GM15510 (cell line): Measurements from ENCODE around the gene FBF1.
A peak's percentile ranks its signal among the peaks of the same experiment; 100 is the strongest.

Experiments
- POLR2A ChIP-seq: IDR thresholded peaks from 3 replicates; pipeline ENCODE4 v1.6.1; 2011; ENCODE audit warnings: borderline replicate concordance; ENCODE audit not compliant: insufficient read length; ENCODE audit errors: extremely low read depth

Gene FBF1

GRCh38 chr17:75940727-75941441 is at the start of gene FBF1:
FBF1 (minus strand) TSS chr17:75941042; CDS start chr17:75938149, 2,893 bp downstream.
- TF ChIP-seq POLR2A: peak; percentile 84

- no peak for TF ChIP-seq POLR2A
Observed at GRCh38 chr17:75987041-75987440, 46.2 kb upstream of the FBF1 start.

DNA sequence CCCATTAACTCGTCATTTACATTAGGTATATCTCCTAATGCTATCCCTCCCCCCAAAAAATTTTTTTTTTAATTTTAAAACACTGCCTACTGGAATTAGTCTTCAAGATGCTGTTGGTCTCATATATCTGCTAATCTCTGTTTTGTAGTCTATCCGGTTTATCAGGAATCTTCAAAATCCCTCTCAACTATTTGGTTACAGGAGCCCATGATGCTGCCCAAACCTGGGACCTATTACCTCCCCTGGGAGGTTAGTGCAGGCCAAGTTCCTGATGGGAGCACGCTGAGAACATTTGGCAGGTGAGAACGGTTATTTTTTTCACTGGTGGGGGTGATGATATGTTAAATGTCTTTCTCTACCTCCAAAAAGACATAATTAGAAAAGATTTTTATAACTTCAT is 45.1 kb upstream of the FBF1 start:
- no peak for TF ChIP-seq POLR2A

- TF ChIP-seq POLR2A: no peak
Observed at GRCh38 chr17:75983501-75984181, 42.8 kb upstream of the FBF1 start.

- no peak for TF ChIP-seq POLR2A
Observed at GRCh38 chr17:75981019-75981615, 40.3 kb upstream of the FBF1 start.

DNA sequence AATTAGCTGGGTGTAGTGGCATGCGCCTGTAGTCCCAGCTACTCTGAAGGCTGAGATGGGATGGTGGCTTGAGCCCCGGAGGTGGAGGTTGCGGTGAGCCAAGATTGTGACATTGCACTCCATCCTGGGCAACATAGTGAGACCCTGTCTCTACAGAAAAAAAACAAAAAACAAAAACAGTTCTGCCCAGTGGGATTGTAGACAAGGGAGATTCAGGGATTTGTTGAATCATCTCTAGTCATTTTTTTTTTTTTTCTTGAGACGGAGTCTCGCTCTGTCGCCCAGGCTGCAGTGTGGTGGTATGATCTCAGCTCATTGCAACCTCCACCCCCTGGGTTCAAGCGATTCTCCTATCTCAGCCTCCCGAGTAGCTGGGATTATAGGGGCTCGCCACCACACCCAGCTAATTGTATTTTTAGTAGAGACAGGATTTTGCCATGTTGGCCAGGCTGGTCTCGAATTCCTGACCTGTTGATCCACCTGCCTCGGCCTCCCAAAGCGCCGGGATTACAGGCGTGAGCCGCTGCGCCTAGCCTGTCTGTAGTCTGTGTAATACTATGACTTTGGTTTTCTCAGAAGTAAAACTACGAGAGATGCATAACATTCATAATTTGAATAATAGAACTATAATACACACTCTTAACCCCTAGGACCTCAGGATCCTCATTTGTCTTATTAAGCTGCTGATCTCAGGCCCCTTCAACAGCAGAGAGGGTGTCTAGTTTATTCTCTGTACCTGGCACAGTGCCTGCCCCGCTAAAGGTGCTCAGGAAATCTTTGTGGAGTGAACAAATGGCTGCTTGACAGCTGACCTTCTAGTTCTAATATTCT is 39.6 kb upstream of the FBF1 start:
- TF ChIP-seq POLR2A: no peak

DNA sequence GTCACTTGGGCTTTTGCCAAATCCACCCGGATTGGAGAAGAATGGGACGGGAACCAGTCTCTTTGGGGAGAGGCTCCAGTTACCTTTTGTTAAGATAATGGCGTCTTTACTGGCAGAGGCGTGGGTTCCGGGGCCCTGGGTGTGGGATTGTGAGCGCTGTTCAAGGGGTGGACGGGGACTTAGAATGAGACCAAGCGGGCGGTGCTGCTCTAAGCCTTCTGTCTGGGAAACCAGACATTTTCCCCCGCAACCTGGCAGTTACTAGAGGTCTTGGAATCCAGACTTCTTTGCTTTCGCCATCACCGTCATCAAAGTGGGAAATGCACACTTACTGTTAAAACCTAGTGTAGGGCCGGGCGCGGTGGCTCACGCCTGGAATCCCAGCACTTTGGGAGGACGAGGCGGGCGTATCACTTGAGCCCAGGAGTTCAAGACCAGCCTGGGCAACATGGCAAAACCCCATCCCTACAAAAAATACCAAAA is 38.9 kb upstream of the FBF1 start:
- no peak for TF ChIP-seq POLR2A

GRCh38 chr17:75978938-75979704 is 38.3 kb upstream of the FBF1 start, which contains the start of the genes ACOX1 and TEN1:
ACOX1 (minus strand) TSS chr17:75979166; CDS start chr17:75979073, 93 bp downstream.
TEN1 (plus strand) TSS chr17:75979240; CDS start chr17:75986193, 6,953 bp downstream.
- peak; percentile 96 for TF ChIP-seq POLR2A

DNA sequence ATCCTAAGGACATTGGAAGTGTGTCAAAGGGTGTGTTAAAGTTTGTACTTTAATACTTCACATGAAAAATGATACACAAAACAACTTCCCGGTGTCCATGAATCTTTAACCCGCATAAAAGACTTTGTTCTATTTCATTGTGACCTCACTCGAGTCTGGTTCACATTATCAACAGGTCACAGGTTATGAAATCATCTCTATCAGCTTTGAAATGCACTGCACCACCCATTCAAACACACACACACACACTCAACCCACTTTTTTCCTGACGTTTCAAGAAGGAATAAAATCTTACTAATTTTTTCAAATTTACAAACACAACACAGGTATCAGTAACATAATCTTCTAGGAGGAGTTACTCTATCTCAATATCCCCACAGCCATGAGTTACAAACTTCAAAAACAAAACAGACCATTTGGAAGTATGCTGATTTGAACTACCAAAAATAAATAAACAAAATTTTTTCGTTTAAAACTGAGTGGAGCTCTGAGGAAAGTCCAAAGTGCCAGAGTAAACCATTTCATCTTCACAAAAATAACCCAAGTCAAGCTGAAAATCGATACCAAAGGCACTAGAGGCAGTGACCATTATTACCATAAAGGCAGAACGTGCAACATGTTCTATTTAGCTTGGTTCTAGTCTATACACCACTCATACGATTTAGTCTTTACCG is 35.5 kb upstream of the FBF1 start:
- no peak for TF ChIP-seq POLR2A

DNA sequence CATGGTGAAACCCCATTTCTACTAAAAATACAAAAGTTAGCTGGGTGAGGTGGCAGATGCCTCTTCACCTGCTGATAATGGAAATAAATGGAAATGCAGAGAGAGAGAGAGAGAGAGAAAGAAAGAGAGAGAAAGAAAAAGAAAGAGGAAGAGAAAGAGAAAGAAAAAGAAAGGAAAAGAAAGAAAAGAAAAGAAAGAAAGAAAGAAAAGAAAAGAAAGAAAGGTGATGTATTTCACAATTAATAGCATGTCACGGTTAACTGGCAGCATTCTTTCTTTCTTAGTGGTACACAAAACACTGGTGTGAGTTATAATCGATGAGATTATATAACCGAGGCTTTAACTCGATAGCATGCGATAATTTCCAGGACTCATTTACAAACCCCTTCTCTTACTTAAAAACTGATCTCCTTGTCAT is 34.9 kb upstream of the FBF1 start:
- TF ChIP-seq POLR2A: no peak

DNA sequence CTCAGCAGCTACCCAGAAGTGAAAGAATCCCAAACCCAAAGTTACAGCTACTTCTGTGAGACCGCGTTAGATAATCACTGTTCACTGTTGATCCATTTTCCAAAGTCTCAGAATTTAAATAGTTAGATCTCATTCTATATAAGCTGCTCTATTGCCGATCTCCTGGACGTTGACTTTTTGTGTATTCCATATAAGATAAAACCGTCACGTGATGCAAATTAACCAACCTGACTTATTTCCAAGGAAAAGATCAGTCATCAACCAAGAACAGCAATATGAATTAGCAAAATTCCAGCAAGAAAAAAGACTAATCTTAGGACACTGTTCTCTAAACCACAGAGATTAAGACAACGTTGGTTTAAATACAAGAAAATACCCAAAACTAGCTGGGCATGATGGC is 29.8 kb upstream of the FBF1 start:
- no peak for TF ChIP-seq POLR2A

DNA sequence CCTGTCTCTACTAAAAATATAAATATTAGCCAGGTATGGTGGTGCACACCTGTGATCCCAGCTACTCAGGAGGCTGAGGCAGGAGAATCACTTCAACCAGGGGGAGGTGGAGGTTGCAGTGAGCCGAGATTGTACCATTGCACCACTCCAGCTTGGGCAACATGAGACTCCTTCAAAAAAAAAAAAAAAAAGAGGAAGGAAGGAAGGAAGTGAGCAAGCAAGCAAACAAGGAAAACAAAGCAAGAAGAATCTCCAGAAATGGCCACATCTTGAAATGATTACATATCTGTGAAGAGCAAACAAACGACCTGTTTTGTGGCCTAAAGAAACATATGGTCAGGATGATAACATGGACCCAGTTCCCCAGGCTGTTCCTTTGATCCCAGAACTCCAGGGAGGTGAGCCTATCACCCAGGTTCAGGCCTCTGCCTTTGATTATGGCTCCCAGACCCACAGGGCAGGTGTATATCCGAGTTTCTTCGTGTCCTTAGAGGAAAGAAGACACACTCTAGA is 29.2 kb upstream of the FBF1 start:
- no peak for TF ChIP-seq POLR2A

DNA sequence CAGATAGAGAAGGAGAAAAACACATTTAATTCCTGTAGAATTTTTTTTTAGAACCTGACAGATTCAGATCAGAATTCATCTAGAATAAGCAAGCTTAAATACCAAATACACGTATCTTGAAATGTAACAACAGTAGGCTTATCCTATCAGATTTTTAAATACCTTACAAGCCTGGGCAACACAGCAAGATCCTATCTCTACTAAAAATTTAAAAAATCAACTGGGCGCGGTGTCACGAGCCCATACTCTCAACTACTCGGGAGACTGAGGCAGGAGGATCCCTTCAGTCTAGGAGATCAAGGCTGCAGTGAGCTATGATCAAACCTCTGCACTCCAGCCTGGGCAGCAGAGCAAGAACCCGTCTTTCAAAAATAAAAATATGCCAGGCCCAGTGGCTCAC is 24.6 kb upstream of the FBF1 start:
- no peak for TF ChIP-seq POLR2A

- no peak for TF ChIP-seq POLR2A
Observed at GRCh38 chr17:75959839-75960511, 19.1 kb upstream of the FBF1 start.
